Body of pancreas (tissue), 4 donors: Measurements from ENCODE around the gene C10orf105.

ENCODE experiments used
- CTCF ChIP-seq, 7 experiments: fragments of 450-650 bp in 4 of 7; fragments of 200-600 bp in 3 of 7; sonication (generic) in 3 of 7; IDR thresholded peaks; one replicate each; pipeline ENCODE4 v1.5.1; 2016 to 2019; ENCODE audit warnings: antibody characterized with exemption in 7 of 7
- POLR2A ChIP-seq, 3 donors: fragments of 450-650 bp; IDR thresholded peaks; one replicate each; pipeline ENCODE4 v1.6.1; 2016; ENCODE audit warnings: antibody characterized with exemption in 3 of 3, mild to moderate bottlenecking in 2 of 3

- TF ChIP-seq CTCF (IDR thresholded peaks at IDR 0.05) (no peak), POLR2A (IDR thresholded peaks at IDR 0.05) (no peak)
Observed at GRCh38 chr10:71737834-71738197, 18.2 kb upstream of the C10orf105 start.
